Measurements from ENCODE around the gene LIX1L.
A peak's percentile ranks its signal among the peaks of the same experiment; 100 is the strongest.

Gene LIX1L

GRCh38 chr1:145996433-145997015, 38.7 kb upstream of the LIX1L start, which contains the start of gene TXNIP:
TSS of gene TXNIP (minus strand) at chr1:145996579. CDS start at chr1:145996266, 313 bp downstream.
- Histone ChIP-seq H3K36me3 (replicated peaks) (peaks cover 30% of the 10 kb centered on the region), H3K4me3 (ENCODE audit: low read depth, low read length) (peak within 1 kb of the TSS; percentile 88), H3K27me3 (replicated peaks) (no peaks in the 10 kb centered on the region), H3K27ac (peak within 1 kb of the TSS; percentile 1)
- in situ Hi-C loops (cut with HindIII; ENCODE audit: low pct_ligation_motif_present, low sequenced_read_pairs): no loop called here
- TF ChIP-seq CTCF (IDR thresholded peaks at IDR 0.05; ENCODE audit: low read depth, low read length, missing control alignments): no peak
- DNase-seq: peak; percentile 97

GRCh38 chr1:145995964-145996432, 38.2 kb upstream of the LIX1L start:
- no peak overlapping the region for H3K27ac ChIP-seq

GRCh38 chr1:145995148-145995881, 37.5 kb upstream of the LIX1L start:
- Histone ChIP-seq H3K27ac (no peak overlapping the region), H3K4me3 (ENCODE audit: low read depth, low read length) (peak overlapping the region; percentile 88), H3K36me3 (replicated peaks) (peaks cover 30% of the 10 kb centered on the region), H3K27me3 (replicated peaks) (no peaks in the 10 kb centered on the region)
- TF ChIP-seq CTCF (IDR thresholded peaks at IDR 0.05; ENCODE audit: low read depth, low read length, missing control alignments): no peak
- no peak for DNase-seq
- in situ Hi-C loops (cut with HindIII; ENCODE audit: low pct_ligation_motif_present, low sequenced_read_pairs): no loop called here

More at GRCh38 chr1:145995964-145996432, 38.2 kb upstream of the LIX1L start:
- Histone ChIP-seq H3K27me3 (replicated peaks) (no peaks in the 10 kb centered on the region), H3K36me3 (replicated peaks) (peaks cover 30% of the 10 kb centered on the region), H3K4me3 (ENCODE audit: low read depth, low read length) (peak overlapping the region; percentile 88)
- no peak for TF ChIP-seq CTCF (IDR thresholded peaks at IDR 0.05; ENCODE audit: low read depth, low read length, missing control alignments)
- DNase-seq: no peak
- in situ Hi-C loops (cut with HindIII; ENCODE audit: low pct_ligation_motif_present, low sequenced_read_pairs): no loop called here

- no peak overlapping the region for H3K27ac ChIP-seq
- TF ChIP-seq CTCF (IDR thresholded peaks at IDR 0.05; ENCODE audit: low read depth, low read length, missing control alignments): no peak
- no peak for DNase-seq
- no peaks in the 10 kb centered on the region for H3K27me3 ChIP-seq (replicated peaks)
- in situ Hi-C loops (cut with HindIII; ENCODE audit: low pct_ligation_motif_present, low sequenced_read_pairs): no loop called here
- peak overlapping the region; percentile 88 for H3K4me3 ChIP-seq (ENCODE audit: low read depth, low read length)
- H3K36me3 ChIP-seq (replicated peaks): peaks cover 30% of the 10 kb centered on the region
These were observed 36.7 kb upstream of the LIX1L start for GRCh38 chr1:145994391-145995120.

GRCh38 chr1:145993618-145994390, 36.0 kb upstream of the LIX1L start:
- in situ Hi-C loops (cut with HindIII; ENCODE audit: low pct_ligation_motif_present, low sequenced_read_pairs): no loop called here
- no peaks in the 10 kb centered on the region for H3K27me3 ChIP-seq (replicated peaks)
- H3K36me3 ChIP-seq (replicated peaks): peaks cover 30% of the 10 kb centered on the region
- no peak overlapping the region for H3K27ac ChIP-seq
- H3K4me3 ChIP-seq (ENCODE audit: low read depth, low read length): peak overlapping the region; percentile 88
- DNase-seq: no peak
- TF ChIP-seq CTCF (IDR thresholded peaks at IDR 0.05; ENCODE audit: low read depth, low read length, missing control alignments): no peak

Data from brain microvascular endothelial cell (primary cell).